NOMO-1 (cell line): ENCODE results near the gene STXBP6.
"Not testable (repeated sequence)": the region's sequence is repeated elsewhere in the genome, so short reads cannot be mapped to it uniquely, and the experiment has no call there.

ENCODE experiments used
- DNase-seq, 2 experiments: peaks; one replicate each; lab custom pipeline; 2025; ENCODE audit not compliant: unreplicated experiment in 2 of 2; lab: John Stamatoyannopoulos, UW

Gene STXBP6

GRCh38 chr14:24813819-24814259 is 236.1 kb downstream of the STXBP6 start:
- DNase-seq = no peak

- no peak for DNase-seq
Measured at GRCh38 chr14:24813089-24813815, 236.7 kb downstream of the STXBP6 start.

GRCh38 chr14:24809135-24809534 is 240.8 kb downstream of the STXBP6 start:
- no peak for DNase-seq

GRCh38 chr14:24808412-24808811 is 241.5 kb downstream of the STXBP6 start:
- DNase-seq = no peak

GRCh38 chr14:24806061-24806678 is 243.8 kb downstream of the STXBP6 start:
- DNase-seq = peak in 1 of 2 experiments; percentile 2

GRCh38 chr14:24804552-24805212 is 245.3 kb downstream of the STXBP6 start:
- no peak for DNase-seq

GRCh38 chr14:24803933-24804494 is 245.9 kb downstream of the STXBP6 start:
- no peak for DNase-seq

GRCh38 chr14:24803426-24803825 is 246.5 kb downstream of the STXBP6 start:
- not testable (repeated sequence) for DNase-seq

- no peak for DNase-seq
Measured at GRCh38 chr14:24802236-24802635, 247.7 kb downstream of the STXBP6 start.

GRCh38 chr14:24801024-24801423 is 248.9 kb downstream of the STXBP6 start:
- no peak for DNase-seq

- DNase-seq = no peak
Measured at GRCh38 chr14:24798911-24799462, 251.0 kb downstream of the STXBP6 start.

- DNase-seq = no peak
Measured at GRCh38 chr14:24795406-24795805, 254.5 kb downstream of the STXBP6 start.

GRCh38 chr14:24794644-24795305 is 255.2 kb downstream of the STXBP6 start:
- DNase-seq = no peak

- no peak for DNase-seq
Measured at GRCh38 chr14:24790196-24790595, 259.8 kb downstream of the STXBP6 start.

- no peak for DNase-seq
Measured at GRCh38 chr14:24789378-24789884, 260.5 kb downstream of the STXBP6 start.

GRCh38 chr14:24785698-24786097 is 264.2 kb downstream of the STXBP6 start:
- no peak for DNase-seq

GRCh38 chr14:24784981-24785380 is 265.0 kb downstream of the STXBP6 start:
- no peak for DNase-seq

GRCh38 chr14:24783791-24784190 is 266.2 kb downstream of the STXBP6 start:
- no peak for DNase-seq

GRCh38 chr14:24780281-24780680 is 269.7 kb downstream of the STXBP6 start:
- no peak for DNase-seq

GRCh38 chr14:24777678-24778077 is 272.3 kb downstream of the STXBP6 start:
- DNase-seq = no peak
